GM23338 (cell line): ENCODE measurements around the gene SMTNL2. TPM values are rescaled to one million over a fixed set of nuclear protein-coding genes. Genes with fewer than 3 reads are reported as not detected.
A peak's percentile ranks its signal among the peaks of the same experiment; 100 is the strongest.

ENCODE experiments used
- ATAC-seq: fragments of 200-7000 bp; cut with Tn5 transposase; 3 replicates; pipeline ENCODE4 v1.9.1; 2020
- DNase-seq: peaks from one replicate; pipeline ENCODE4 v3.0.0-alpha.2; 2015; ENCODE audit warnings: low spot score
- H2AFZ ChIP-seq: fragments of 200-600 bp; sonication (generic); 2 replicates; pipeline ENCODE4 v1.8.0; 2016; ENCODE audit warnings: antibody characterized with exemption, mild to moderate bottlenecking, moderate library complexity
- H3F3A ChIP-seq: fragments of 200-600 bp; sonication (generic); replicated peaks from 2 replicates; pipeline ENCODE4 v1.8.0; 2017; ENCODE audit warnings: antibody characterized with exemption, mixed run types, low read depth
- H3K27ac ChIP-seq: fragments of 200-600 bp; sonication (generic); 2 replicates; pipeline ENCODE4 v1.6.1; 2016; ENCODE audit warnings: low read depth
- H3K27me3 ChIP-seq: fragments of 200-600 bp; sonication (generic); 2 replicates; pipeline ENCODE4 v1.8.0; 2016; ENCODE audit warnings: mild to moderate bottlenecking, mixed run types, moderate library complexity; ENCODE audit not compliant: insufficient read depth
- H3K36me3 ChIP-seq: fragments of 200-600 bp; sonication (generic); 2 replicates; pipeline ENCODE4 v1.8.0; 2016; ENCODE audit warnings: mild to moderate bottlenecking; ENCODE audit not compliant: insufficient read depth
- H3K4me1 ChIP-seq: fragments of 200-600 bp; sonication (generic); 2 replicates; pipeline ENCODE4 v1.8.0; 2016; ENCODE audit warnings: mild to moderate bottlenecking, moderate library complexity; ENCODE audit not compliant: insufficient read depth
- H3K4me2 ChIP-seq: fragments of 200-600 bp; sonication (generic); 2 replicates; pipeline ENCODE4 v1.7.1; 2017; ENCODE audit warnings: mixed run types
- H3K4me3 ChIP-seq: fragments of 200-600 bp; sonication (generic); 2 replicates; pipeline ENCODE4 v1.6.1; 2016; ENCODE audit warnings: mixed run types
- H3K79me2 ChIP-seq: fragments of 200-600 bp; sonication (generic); replicated peaks from 2 replicates; pipeline ENCODE4 v1.8.0; 2017; ENCODE audit warnings: mild to moderate bottlenecking; ENCODE audit not compliant: insufficient read depth
- H3K9me2 ChIP-seq: fragments of 200-600 bp; sonication (generic); 2 replicates; pipeline ENCODE4 v1.8.0; 2017; ENCODE audit not compliant: insufficient read depth
- H4K20me1 ChIP-seq: fragments of 200-600 bp; sonication (generic); replicated peaks from 2 replicates; pipeline ENCODE4 v1.8.0; 2017; ENCODE audit warnings: mild to moderate bottlenecking; ENCODE audit not compliant: insufficient read depth
- H3K27ac Mint-ChIP-seq: 2 replicates; pipeline ENCODE4 v1.8.0; 2020; ENCODE audit warnings: inconsistent platforms, mild to moderate bottlenecking, moderate library complexity, mixed read lengths
- H3K27me3 Mint-ChIP-seq: 3 replicates; pipeline ENCODE4 v1.8.0; 2022; ENCODE audit warnings: low read depth, mild to moderate bottlenecking, moderate library complexity, mixed read lengths, inconsistent platforms; ENCODE audit not compliant: insufficient read depth, poor library complexity
- H3K36me3 Mint-ChIP-seq: 3 replicates; pipeline ENCODE4 v1.8.0; 2021; ENCODE audit warnings: low read depth, mild to moderate bottlenecking, inconsistent platforms, moderate library complexity, mixed read lengths
- H3K4me1 Mint-ChIP-seq: 3 replicates; pipeline ENCODE4 v1.8.0; 2020; ENCODE audit warnings: mild to moderate bottlenecking, inconsistent platforms, mixed read lengths
- H3K4me3 Mint-ChIP-seq: 3 replicates; pipeline ENCODE4 v1.8.0; 2021; ENCODE audit warnings: moderate library complexity, mild to moderate bottlenecking, inconsistent platforms, mixed read lengths
- H3K9me3 Mint-ChIP-seq: 3 replicates; pipeline ENCODE4 v1.8.0; 2020; ENCODE audit warnings: moderate library complexity, mild to moderate bottlenecking, inconsistent platforms, mixed read lengths
- EZH2 ChIP-seq: fragments of 200-600 bp; sonication (generic); IDR thresholded peaks from one replicate; pipeline ENCODE4 v1.8.0; 2017; ENCODE audit warnings: antibody characterized with exemption, mild to moderate bottlenecking, low read depth; ENCODE audit not compliant: unreplicated experiment
- EZH2phosphoT487 ChIP-seq: fragments of 200-600 bp; sonication (generic); IDR thresholded peaks from one replicate; pipeline ENCODE4 v1.8.1; 2018; ENCODE audit warnings: antibody characterized with exemption; ENCODE audit not compliant: unreplicated experiment
- POLR2AphosphoS5 ChIP-seq: IDR thresholded peaks from 2 replicates; pipeline ENCODE4 v1.6.1; 2016; ENCODE audit warnings: antibody characterized with exemption, low read depth
- STAT1 ChIP-seq: IDR thresholded peaks from one replicate; pipeline ENCODE4 v1.6.1; 2016; ENCODE audit warnings: antibody characterized with exemption; ENCODE audit not compliant: unreplicated experiment
- ZNF114 ChIP-seq: fragments of 250-450 bp; sonication (Bioruptor Pico); IDR thresholded peaks from 2 replicates; pipeline ENCODE4 v1.5.0; 2020; ENCODE audit warnings: mild to moderate bottlenecking, moderate library complexity
- ZNF462 ChIP-seq: fragments of 250-450 bp; sonication (Bioruptor Pico); IDR thresholded peaks from 2 replicates; pipeline ENCODE4 v1.5.0; 2020; ENCODE audit warnings: mild to moderate bottlenecking, moderate library complexity
- polyA plus RNA-seq: library from polyadenylated mRNA; unstranded; fragments of >200 nt; fragmentation: Nextera tagmentation; extraction: Ambion mirVana; gene quantifications from 2 replicates; pipeline ENCODE4 v1.2.1, GENCODE V29; 2016
- total RNA-seq: library from RNA; depleted of rRNA; stranded (reverse); fragments of >200 nt; shearing (Covaris generic); gene quantifications from 2 replicates; pipeline ENCODE4 v1.2.3, GENCODE V29; 2014
- TF ChIP-seq, protein P1 (sequence below): IDR thresholded peaks from one replicate; pipeline ENCODE4 v1.6.1; 2018; ENCODE audit warnings: antibody characterized with exemption; ENCODE audit not compliant: unreplicated experiment

The SMTNL2 gene
- total and polyA plus RNA-seq, 2 experiments from 2014 or later: 1.3 to 4.3 TPM

DNA sequence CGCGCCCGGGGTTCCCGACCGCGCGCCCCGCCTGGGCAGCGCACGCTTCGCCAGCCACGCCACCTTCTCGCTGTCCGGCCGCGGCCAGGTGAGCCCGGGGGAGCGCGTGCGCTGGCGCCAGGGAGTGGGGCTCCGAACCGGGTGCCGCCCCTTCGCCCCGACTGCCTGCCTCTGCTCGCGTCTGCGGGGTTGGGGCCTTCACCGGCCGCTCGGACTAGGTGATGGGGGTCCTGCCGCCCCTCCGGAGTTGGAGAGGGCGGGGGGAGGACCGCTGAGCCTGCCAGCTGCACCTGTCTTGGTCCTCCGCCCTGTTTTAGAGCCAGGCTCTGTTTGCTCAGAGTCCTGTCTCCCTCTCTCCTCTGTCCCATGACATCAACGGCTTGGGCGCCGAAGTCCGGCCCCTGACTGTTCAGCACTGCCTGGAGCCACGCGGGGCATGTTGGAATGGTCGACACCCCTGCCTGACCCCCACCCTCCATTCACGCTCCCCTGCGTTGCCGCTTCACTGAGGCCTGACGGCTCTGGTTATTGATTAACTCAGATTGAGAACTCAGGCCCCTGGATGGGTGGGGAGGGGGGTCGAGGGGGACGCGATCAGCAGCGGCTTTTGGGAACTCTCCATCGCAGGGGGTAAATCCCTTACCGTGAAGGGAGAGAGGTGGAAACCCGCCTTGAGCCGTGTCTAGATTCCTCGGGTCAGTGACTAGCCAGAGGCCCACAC lies 748 bp downstream of the SMTNL2 start:
- peaks cover 29% of the 10 kb centered on the region for H3K4me1 Mint-ChIP-seq
- ATAC-seq (peak; percentile 11), DNase-seq (peak; percentile 52)
- Histone ChIP-seq H3K4me2 (peak overlapping the region; percentile 94), H3F3A (no peaks in the 10 kb centered on the region), H3K4me1 (peaks cover 9% of the 10 kb centered on the region), H3K79me2 (no peaks in the 10 kb centered on the region), H4K20me1 (no peaks in the 10 kb centered on the region), H3K27me3 (peaks cover 39% of the 10 kb centered on the region), H3K36me3 (no peaks in the 10 kb centered on the region), H2AFZ (peak overlapping the region; percentile 98), H3K4me3 (peak overlapping the region; percentile 74), H3K9me2 (no peaks in the 10 kb centered on the region), H3K27ac (no peak overlapping the region)
- H3K36me3 Mint-ChIP-seq: no peaks in the 10 kb centered on the region
- no peaks in the 10 kb centered on the region; the same call in 2 of the 3 replicates for H3K9me3 Mint-ChIP-seq
- H3K27me3 Mint-ChIP-seq: peaks cover 46% of the 10 kb centered on the region
- peak overlapping the region; percentile 73 for H3K4me3 Mint-ChIP-seq
- no peak for TF ChIP-seq EZH2phosphoT487
- no peak for TF ChIP-seq ZNF462 (CRISPR knock-in tag)
- TF ChIP-seq EZH2: peak; percentile 40
- no peak overlapping the region for H3K27ac Mint-ChIP-seq

GRCh38 chr17:4585638-4585994 lies 1.3 kb downstream of the SMTNL2 start:
- H3K36me3 Mint-ChIP-seq: no peaks in the 10 kb centered on the region
- Histone ChIP-seq H3K79me2 (no peaks in the 10 kb centered on the region), H3K4me3 (peak overlapping the region; percentile 74), H3K9me2 (no peaks in the 10 kb centered on the region), H3F3A (no peaks in the 10 kb centered on the region), H3K27me3 (peaks cover 39% of the 10 kb centered on the region), H3K4me2 (peak overlapping the region; percentile 94; the same call in 1 of the 2 replicates), H3K4me1 (peaks cover 9% of the 10 kb centered on the region), H3K36me3 (no peaks in the 10 kb centered on the region), H2AFZ (no peak overlapping the region), H3K27ac (no peak overlapping the region), H4K20me1 (no peaks in the 10 kb centered on the region)
- H3K4me3 Mint-ChIP-seq: peak overlapping the region; percentile 73
- H3K27me3 Mint-ChIP-seq: peaks cover 50% of the 10 kb centered on the region
- H3K4me1 Mint-ChIP-seq: peaks cover 29% of the 10 kb centered on the region
- no peak for ATAC-seq
- H3K27ac Mint-ChIP-seq: no peak overlapping the region
- no peak for DNase-seq
- H3K9me3 Mint-ChIP-seq: no peaks in the 10 kb centered on the region
- TF ChIP-seq EZH2phosphoT487: no peak
- no peak for TF ChIP-seq STAT1
- TF ChIP-seq POLR2AphosphoS5: no peak
- TF ChIP-seq, protein P1, sequence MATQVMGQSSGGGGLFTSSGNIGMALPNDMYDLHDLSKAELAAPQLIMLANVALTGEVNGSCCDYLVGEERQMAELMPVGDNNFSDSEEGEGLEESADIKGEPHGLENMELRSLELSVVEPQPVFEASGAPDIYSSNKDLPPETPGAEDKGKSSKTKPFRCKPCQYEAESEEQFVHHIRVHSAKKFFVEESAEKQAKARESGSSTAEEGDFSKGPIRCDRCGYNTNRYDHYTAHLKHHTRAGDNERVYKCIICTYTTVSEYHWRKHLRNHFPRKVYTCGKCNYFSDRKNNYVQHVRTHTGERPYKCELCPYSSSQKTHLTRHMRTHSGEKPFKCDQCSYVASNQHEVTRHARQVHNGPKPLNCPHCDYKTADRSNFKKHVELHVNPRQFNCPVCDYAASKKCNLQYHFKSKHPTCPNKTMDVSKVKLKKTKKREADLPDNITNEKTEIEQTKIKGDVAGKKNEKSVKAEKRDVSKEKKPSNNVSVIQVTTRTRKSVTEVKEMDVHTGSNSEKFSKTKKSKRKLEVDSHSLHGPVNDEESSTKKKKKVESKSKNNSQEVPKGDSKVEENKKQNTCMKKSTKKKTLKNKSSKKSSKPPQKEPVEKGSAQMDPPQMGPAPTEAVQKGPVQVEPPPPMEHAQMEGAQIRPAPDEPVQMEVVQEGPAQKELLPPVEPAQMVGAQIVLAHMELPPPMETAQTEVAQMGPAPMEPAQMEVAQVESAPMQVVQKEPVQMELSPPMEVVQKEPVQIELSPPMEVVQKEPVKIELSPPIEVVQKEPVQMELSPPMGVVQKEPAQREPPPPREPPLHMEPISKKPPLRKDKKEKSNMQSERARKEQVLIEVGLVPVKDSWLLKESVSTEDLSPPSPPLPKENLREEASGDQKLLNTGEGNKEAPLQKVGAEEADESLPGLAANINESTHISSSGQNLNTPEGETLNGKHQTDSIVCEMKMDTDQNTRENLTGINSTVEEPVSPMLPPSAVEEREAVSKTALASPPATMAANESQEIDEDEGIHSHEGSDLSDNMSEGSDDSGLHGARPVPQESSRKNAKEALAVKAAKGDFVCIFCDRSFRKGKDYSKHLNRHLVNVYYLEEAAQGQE: no peak
- no peak for TF ChIP-seq ZNF114 (CRISPR knock-in tag)
